IPS DF 19.7 (cell line): Measurements from ENCODE around the gene COL8A2.
A peak's percentile ranks its signal among the peaks of the same experiment; 100 is the strongest.

Experiments used
- DNase-seq: peaks from one replicate; pipeline ENCODE4 v3.0.0-alpha.2; 2013; ENCODE audit warnings: low read depth, low spot score

COL8A2 gene

GRCh38 chr1:36157973-36158826 lies 33.2 kb upstream of the COL8A2 start:
- no peak for DNase-seq

GRCh38 chr1:36157115-36157903 lies 32.3 kb upstream of the COL8A2 start:
- no peak for DNase-seq

- no peak for DNase-seq
Observed at GRCh38 chr1:36156329-36157114, 31.5 kb upstream of the COL8A2 start.

DNA sequence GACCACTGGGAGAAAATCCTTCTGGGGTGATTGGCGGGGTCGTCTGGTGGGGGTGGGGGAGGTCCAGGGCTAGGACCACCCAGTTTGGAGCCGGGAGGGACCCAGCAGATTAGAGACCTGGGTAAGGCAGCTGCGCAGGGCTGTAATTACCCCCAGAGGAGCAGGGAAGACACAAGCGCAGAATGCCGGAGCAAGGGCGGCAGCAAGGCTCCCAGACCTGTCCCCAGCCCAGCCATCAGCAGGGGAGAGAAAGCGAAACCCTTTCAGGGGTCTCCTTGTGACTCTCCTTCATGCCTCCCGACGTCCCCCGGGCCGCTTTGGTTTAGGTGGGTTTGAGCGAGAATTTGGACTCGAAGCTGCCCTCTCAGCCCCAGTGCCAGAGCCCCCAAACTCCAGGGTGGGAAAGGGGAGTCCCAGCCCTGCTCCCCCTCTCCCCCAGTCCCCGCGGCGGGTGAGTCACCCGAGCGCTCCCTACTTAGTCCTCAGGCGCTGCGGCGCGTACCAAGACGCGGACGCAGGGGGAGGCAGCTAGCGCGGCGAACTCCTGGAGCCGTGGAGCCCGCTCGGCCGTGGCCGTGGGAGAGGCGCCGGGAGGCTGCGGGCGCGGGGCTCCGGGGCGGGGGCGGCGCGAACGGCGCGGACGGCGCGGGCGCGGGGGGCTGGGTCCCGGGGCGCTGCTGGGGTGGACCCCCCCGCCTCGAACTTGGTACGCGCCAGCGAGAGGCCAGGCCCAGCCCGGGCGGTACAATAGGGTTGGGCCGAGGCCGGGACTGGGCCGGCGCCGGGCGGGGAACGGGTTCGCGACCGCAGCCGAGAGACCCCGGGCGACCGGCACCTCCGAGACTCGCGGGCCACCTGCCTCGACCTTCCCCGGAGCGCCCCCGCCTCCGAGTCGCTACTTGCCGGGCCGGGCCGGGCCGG lies 30.6 kb upstream of the COL8A2 start, which contains the start of gene MAP7D1:
MAP7D1 (plus strand) TSS at position 753 of the 921 bp plus-strand sequence. CDS start 258 bp downstream, outside the sequence.
- no peak for DNase-seq

GRCh38 chr1:36154765-36155407 lies 29.9 kb upstream of the COL8A2 start:
- DNase-seq: no peak

DNA sequence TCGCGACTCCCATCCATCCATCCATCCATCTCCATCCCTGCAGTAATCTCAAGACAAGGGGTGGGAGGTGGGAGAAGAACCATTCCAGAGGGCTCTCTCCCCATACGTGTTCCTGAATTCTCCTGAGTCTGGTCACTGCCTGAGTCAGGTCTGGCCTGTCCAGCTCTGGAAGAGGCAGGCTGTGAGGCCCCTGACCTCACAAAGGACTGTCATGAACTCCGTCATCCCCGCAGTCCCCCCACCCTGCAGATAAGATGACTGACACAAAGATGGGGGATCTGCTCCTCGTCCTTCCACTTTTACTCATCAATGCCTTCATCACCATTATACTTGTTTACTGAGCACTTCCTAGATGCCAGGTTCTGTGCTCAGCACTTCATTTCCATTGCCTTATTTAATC lies 29.3 kb upstream of the COL8A2 start:
- no peak for DNase-seq

GRCh38 chr1:36153476-36153875 lies 28.5 kb upstream of the COL8A2 start:
- DNase-seq: no peak

DNA sequence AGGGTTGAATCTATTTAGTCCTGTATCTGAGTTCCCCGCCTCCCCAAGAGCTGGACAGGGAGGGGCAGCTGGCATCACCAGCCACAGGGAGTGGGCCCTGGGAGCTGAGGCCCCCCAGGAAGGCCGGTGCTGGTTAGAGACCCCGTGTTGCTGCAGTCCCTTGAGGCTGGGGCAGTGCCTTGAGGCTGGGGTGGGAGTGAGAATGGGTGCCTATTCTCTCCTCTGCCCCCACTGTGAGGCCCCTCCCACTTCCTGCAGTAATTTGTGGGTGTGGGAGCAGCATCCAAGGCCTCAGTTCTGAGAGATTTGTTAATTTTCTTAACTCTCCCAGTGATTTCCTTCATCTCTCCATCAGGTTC lies 26.8 kb upstream of the COL8A2 start:
- no peak for DNase-seq

GRCh38 chr1:36151134-36151844 lies 26.3 kb upstream of the COL8A2 start:
- no peak for DNase-seq

DNA sequence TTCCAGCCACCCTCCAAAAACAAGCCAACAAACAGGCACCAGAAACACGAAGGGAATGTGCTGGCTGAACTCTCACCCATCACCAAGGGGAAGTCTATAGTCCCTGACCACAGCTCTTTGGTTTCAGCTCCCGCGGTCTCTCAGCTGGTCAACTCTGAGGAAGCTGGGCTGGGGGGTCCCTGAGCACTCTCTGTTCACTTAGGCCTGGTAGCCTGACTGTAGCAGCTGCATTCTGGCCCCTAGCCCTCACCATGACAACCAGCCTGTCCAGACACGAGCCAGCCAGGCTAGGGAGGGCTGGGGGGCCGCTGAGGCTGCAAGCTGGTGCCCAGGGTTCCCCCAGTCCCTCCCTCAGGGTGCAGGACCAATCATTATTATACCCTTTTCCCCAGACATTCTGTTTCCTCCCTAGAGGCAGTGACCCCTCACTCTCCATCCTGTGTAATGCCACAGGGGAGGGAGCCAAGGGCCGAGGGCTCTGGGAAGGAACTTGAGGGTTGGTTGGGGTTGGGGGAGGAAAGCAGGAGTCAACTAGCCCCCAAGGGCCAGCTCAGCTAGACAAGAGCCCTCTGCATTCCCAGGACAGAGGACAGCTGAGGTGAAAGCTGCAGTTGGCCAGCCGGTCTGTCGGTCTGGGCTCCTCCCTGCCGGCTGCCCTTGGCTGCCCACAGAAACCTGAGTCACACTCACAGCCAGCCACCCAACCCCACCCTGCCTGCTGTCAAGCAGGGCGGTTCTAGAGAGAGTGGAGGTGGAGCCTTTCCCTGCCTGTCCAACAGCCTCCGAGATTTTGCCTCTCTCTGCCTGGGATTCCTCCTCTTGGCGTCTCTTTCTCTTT lies 25.5 kb upstream of the COL8A2 start:
- DNase-seq: peak; percentile 64

GRCh38 chr1:36149973-36150295 lies 24.9 kb upstream of the COL8A2 start:
- no peak for DNase-seq

GRCh38 chr1:36149237-36149972 lies 24.4 kb upstream of the COL8A2 start, which contains the start of gene TRAPPC3:
TSS of gene TRAPPC3 (minus strand) at chr1:36149486. CDS start at chr1:36149378, 108 bp downstream.
- peak; percentile 98 for DNase-seq

DNA sequence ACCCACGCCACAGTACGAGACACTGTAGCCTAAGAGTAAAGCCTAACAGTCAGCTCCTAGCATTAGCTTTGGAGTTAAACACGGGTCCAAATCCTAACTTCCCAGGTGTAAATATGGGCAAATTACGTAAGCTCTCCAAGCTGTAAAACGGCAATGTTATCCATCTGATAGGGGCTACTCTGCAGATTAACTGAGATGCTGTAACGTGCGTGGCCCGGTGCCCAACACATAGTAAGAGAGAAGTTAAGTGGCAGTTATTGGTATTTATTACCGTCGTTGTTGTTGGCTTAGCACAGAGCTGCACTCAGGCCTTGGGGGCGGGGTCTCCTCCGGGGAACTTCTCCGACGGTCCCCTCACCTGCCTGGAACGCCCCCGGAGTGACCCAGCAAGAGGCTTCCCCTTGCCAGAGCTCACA lies 23.8 kb upstream of the COL8A2 start:
- DNase-seq: no peak

DNA sequence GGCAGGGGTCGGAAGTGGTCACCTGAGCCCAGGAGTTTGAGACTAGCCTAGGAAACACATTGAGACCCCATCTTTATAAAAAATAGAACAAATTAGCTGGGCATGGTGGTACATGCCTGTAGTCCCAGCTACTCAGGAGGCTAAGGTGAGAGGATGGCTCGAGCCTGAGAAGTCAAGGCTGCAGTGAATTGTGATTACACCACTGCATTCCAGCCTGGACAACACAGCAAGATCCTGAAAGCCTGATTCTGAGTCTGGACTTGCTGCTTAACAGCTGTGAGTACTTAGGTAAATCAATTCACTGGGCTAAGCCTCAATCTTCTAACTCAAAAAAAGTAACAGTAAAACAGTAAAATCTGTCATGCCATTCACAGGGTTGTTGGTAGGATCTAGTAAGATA lies 19.4 kb upstream of the COL8A2 start:
- DNase-seq: no peak

GRCh38 chr1:36143424-36143823 lies 18.4 kb upstream of the COL8A2 start:
- no peak for DNase-seq

GRCh38 chr1:36142121-36142520 lies 17.1 kb upstream of the COL8A2 start:
- no peak for DNase-seq

- DNase-seq: no peak
Observed at GRCh38 chr1:36139521-36139920, 14.5 kb upstream of the COL8A2 start.

DNA sequence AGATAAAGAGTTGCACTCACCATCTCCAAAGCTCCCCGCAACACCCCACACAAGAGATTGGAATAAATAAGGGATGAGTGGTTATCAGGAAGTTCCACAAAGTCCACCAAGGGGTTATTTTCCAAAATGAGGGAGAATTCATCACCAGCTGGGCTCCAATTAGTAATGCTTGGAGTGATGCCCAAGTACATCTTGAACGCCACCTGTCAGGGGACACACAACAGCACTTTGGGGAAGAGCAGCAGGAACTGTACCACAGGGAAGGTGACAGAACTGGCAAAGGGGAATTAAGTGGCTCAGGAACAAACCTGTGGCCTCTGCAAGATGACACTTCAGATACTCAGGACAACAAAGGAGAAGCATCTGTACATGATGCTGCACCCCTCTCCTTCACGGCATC lies 12.8 kb upstream of the COL8A2 start:
- no peak for DNase-seq
